GM20431 (cell line): ENCODE results near the gene GLB1L.

Source experiments
- in situ Hi-C: fragments of 300-500 bp; cut with MseI, MboI; formaldehyde crosslinking; loops from one replicate; pipeline ENCODE4 v1.15.0; 2020; ENCODE audit warnings: low sequenced_read_pairs; ENCODE audit not compliant: unreplicated experiment

Gene GLB1L

GRCh38 chr2:219254590-219255201 lies 9.5 kb upstream of the GLB1L start:
- in situ Hi-C loops = no loop called here

GRCh38 chr2:219253753-219254589 lies 8.7 kb upstream of the GLB1L start, which contains the start of gene TUBA4A:
Gene TUBA4A (minus strand): TSS chr2:219253918. CDS start chr2:219253858, 60 bp downstream.
- in situ Hi-C loops = no loop called here

- in situ Hi-C loops = no loop called here
Observed at GRCh38 chr2:219252900-219253752, 7.9 kb upstream of the GLB1L start, which contains the start of gene TUBA4B. Gene TUBA4B (plus strand): TSS chr2:219253243. CDS start chr2:219253408, 165 bp downstream.

- in situ Hi-C loops = no loop called here
Observed at GRCh38 chr2:219252570-219252899, 7.3 kb upstream of the GLB1L start.

GRCh38 chr2:219252084-219252483 lies 6.8 kb upstream of the GLB1L start:
- in situ Hi-C loops = no loop called here

- in situ Hi-C loops = no loop called here
Observed at GRCh38 chr2:219251656-219252055, 6.4 kb upstream of the GLB1L start.

GRCh38 chr2:219250049-219250781 lies 5.0 kb upstream of the GLB1L start:
- in situ Hi-C loops = no loop called here

GRCh38 chr2:219249203-219249980 lies 4.1 kb upstream of the GLB1L start:
- in situ Hi-C loops = no loop called here

- in situ Hi-C loops = no loop called here
Observed at GRCh38 chr2:219248845-219249202, 3.6 kb upstream of the GLB1L start.

GRCh38 chr2:219247678-219248642 lies 2.7 kb upstream of the GLB1L start:
- in situ Hi-C loops = no loop called here

GRCh38 chr2:219246559-219246958 lies 1.3 kb upstream of the GLB1L start:
- in situ Hi-C loops = no loop called here

GRCh38 chr2:219245899-219246230 lies 621 bp upstream of the GLB1L start:
- in situ Hi-C loops = no loop called here

- in situ Hi-C loops = no loop called here
Observed at GRCh38 chr2:219244789-219245147, 476 bp downstream of the GLB1L start.

- in situ Hi-C loops = no loop called here
Observed at GRCh38 chr2:219243291-219243761, 1.9 kb downstream of the GLB1L start.

- in situ Hi-C loops = no loop called here
Observed at GRCh38 chr2:219234331-219234730, 10.9 kb downstream of the GLB1L start.

- in situ Hi-C loops = no loop called here
Observed at GRCh38 chr2:219230059-219230540, 15.1 kb downstream of the GLB1L start.

GRCh38 chr2:219229305-219230058 lies 15.8 kb downstream of the GLB1L start, which contains the start of the genes ANKZF1 and ATG9A:
Gene ANKZF1 (plus strand): TSS chr2:219229806. CDS start chr2:219230258, 452 bp downstream.
Gene ATG9A (minus strand): TSS chr2:219229636. CDS start chr2:219228024, 1,612 bp downstream.
- in situ Hi-C loops = no loop called here
